Measurements from ENCODE around the gene ANKRD13D.

The ANKRD13D gene

GRCh38 chr11:67345247-67345919 lies 56.3 kb downstream of the ANKRD13D start:
- TF ChIP-seq ZFX (IDR thresholded peaks at IDR 0.05; ENCODE audit: borderline replicate concordance) (no peak), CTCF (IDR thresholded peaks at IDR 0.05) (no peak)
- peak overlapping the region; percentile 90 for H3K27ac ChIP-seq

GRCh38 chr11:67345920-67346819 lies 57.1 kb downstream of the ANKRD13D start:
- peak overlapping the region; percentile 90 for H3K27ac ChIP-seq
- TF ChIP-seq ZFX (IDR thresholded peaks at IDR 0.05; ENCODE audit: borderline replicate concordance): no peak
- TF ChIP-seq CTCF (IDR thresholded peaks at IDR 0.05): peak; percentile 88

- TF ChIP-seq ZFX (IDR thresholded peaks at IDR 0.05; ENCODE audit: borderline replicate concordance): no peak
- TF ChIP-seq CTCF (IDR thresholded peaks at IDR 0.05): no peak
- H3K27ac ChIP-seq: peak overlapping the region; percentile 62
Observed at GRCh38 chr11:67347964-67348749, 59.1 kb downstream of the ANKRD13D start.

GRCh38 chr11:67349036-67349435 lies 59.9 kb downstream of the ANKRD13D start:
- TF ChIP-seq CTCF (IDR thresholded peaks at IDR 0.05) (no peak), ZFX (IDR thresholded peaks at IDR 0.05; ENCODE audit: borderline replicate concordance) (no peak)
- peak overlapping the region; percentile 62 for H3K27ac ChIP-seq

GRCh38 chr11:67349457-67349856 lies 60.4 kb downstream of the ANKRD13D start:
- H3K27ac ChIP-seq: peak overlapping the region; percentile 62
- TF ChIP-seq ZFX (IDR thresholded peaks at IDR 0.05; ENCODE audit: borderline replicate concordance): no peak
- TF ChIP-seq CTCF (IDR thresholded peaks at IDR 0.05): no peak

GRCh38 chr11:67349928-67350465 lies 60.9 kb downstream of the ANKRD13D start:
- H3K27ac ChIP-seq: peak overlapping the region; percentile 62

More at GRCh38 chr11:67349928-67350465, 60.9 kb downstream of the ANKRD13D start:
- TF ChIP-seq ZFX (IDR thresholded peaks at IDR 0.05; ENCODE audit: borderline replicate concordance) (no peak), CTCF (IDR thresholded peaks at IDR 0.05) (no peak)
